Vagina (tissue), 2 donors: ENCODE measurements around the gene SHC3.

Source experiments
- CTCF ChIP-seq, 3 experiments: fragments of 450-650 bp in 2 of 3; fragments of 200-600 bp in 1 of 3; sonication (generic) in 1 of 3; IDR thresholded peaks; one replicate each; pipeline ENCODE4 v1.5.1; 2017 to 2019; ENCODE audit warnings: antibody characterized with exemption in 3 of 3, mild to moderate bottlenecking in 2 of 3, moderate library complexity in 2 of 3
- POLR2AphosphoS5 ChIP-seq, 2 donors: sonication (generic); formaldehyde crosslinking; IDR thresholded peaks; one replicate each; pipeline ENCODE4 v1.9.0; 2017; ENCODE audit warnings: antibody characterized with exemption in 2 of 2, mild to moderate bottlenecking in 2 of 2, low read depth in 1 of 2; ENCODE audit not compliant: insufficient read depth in 1 of 2

GRCh38 chr9:89204801-89205200 is 26.2 kb upstream of the SHC3 start:
- TF ChIP-seq POLR2AphosphoS5 (IDR thresholded peaks at IDR 0.05; ENCODE audit: insufficient read depth in 1 of 2, low read depth in 1 of 2), result no peak
- TF ChIP-seq CTCF (IDR thresholded peaks at IDR 0.05), result no peak
